ENCODE data around the gene ITGB1. TPM values are rescaled to one million over a fixed set of nuclear protein-coding genes. Genes with fewer than 3 reads are reported as not detected.
"Not testable (repeated sequence)": the region's sequence is repeated elsewhere in the genome, so short reads cannot be mapped to it uniquely, and the experiment has no call there.

ITGB1 gene
- total RNA-seq, 4 donors from 2014 or later: 70.5 to 323 (median 161) TPM

DNA sequence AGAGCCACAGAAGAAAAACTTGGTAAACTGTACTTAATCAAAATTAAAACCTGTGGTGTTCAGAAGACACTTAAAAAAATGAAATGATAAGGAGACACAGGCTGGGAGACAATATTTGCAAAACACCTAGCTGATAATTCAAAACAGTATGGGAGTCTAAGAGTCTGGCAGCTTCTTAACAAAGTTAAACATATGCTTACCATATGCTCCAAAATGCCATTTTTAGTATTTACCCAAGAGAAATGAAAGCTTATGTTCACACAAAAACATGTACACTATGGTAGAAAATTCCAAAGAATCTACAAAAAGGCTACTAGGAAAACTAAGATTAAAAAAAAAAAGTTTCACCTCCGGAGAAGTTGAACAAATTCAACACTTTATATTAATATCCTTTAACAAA, 48.6 kb downstream of the ITGB1 start:
- intact Hi-C loops (cut with DNase I): no loop called here
- Histone ChIP-seq H3K4me1 (no peaks in the 10 kb centered on the region), H3K9me3 (no peaks in the 10 kb centered on the region), H3K27me3 (no peaks in the 10 kb centered on the region), H3K27ac (no peak overlapping the region), H3K36me3 (peaks cover 5 to 92% (median 5%) of the 10 kb centered on the region in 3 donors), H3K4me3 (no peak overlapping the region)
- WGBS, 2 donors: 50 to 79% methylated on average over 1 of the region's 1 CpG
- no peak for DNase-seq
- TF ChIP-seq POLR2A (IDR thresholded peaks at IDR 0.05) (no peak), CTCF (IDR thresholded peaks at IDR 0.05) (no peak)

GRCh38 chr10:32906595-32906994, 51.4 kb downstream of the ITGB1 start:
- H3K9me3 ChIP-seq: no peaks in the 10 kb centered on the region
- intact Hi-C loops (cut with DNase I): no loop called here
- DNase-seq: no peak
- H3K27ac ChIP-seq: no peak overlapping the region
- H3K36me3 ChIP-seq: peaks cover 4 to 93% (median 5%) of the 10 kb centered on the region in 3 donors
- no peaks in the 10 kb centered on the region for H3K4me1 ChIP-seq
- TF ChIP-seq POLR2A (IDR thresholded peaks at IDR 0.05) (no peak), CTCF (IDR thresholded peaks at IDR 0.05) (no peak)
- no peaks in the 10 kb centered on the region for H3K27me3 ChIP-seq
- whole genome bisulfite sequencing, 2 donors: 91 to 96% methylated on average over 4 of the region's 4 CpGs
- no peak overlapping the region for H3K4me3 ChIP-seq

DNA sequence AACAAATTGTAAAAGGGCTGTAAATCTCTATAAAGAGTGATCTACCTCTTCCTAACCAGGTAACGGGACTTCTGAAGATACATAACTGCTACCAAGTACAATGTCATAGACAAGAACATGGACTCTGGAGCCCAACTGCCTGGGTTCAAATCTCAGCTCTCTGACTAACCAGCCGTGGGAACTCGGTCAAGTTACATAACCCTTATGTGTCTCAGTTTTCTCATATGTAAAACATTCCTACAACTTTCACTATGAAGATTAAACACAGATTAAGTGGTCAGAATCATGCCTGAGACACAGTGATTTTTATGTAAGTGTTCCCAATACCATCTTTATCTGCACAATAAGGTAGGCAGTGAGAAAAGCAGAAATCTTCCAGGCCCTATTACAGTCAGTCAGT, 52.6 kb downstream of the ITGB1 start:
- DNase-seq: no peak
- intact Hi-C loops (cut with DNase I): no loop called here
- no peak overlapping the region for H3K27ac ChIP-seq
- no peaks in the 10 kb centered on the region for H3K27me3 ChIP-seq
- TF ChIP-seq CTCF (IDR thresholded peaks at IDR 0.05): no peak
- TF ChIP-seq POLR2A (IDR thresholded peaks at IDR 0.05): no peak
- H3K36me3 ChIP-seq: peaks cover 0 to 85% (median 5%) of the 10 kb centered on the region in 3 donors
- no peak overlapping the region for H3K4me3 ChIP-seq
- WGBS, 2 donors: 87 to 89% methylated on average over 3 of the region's 3 CpGs
- no peaks in the 10 kb centered on the region for H3K4me1 ChIP-seq
- H3K9me3 ChIP-seq: no peaks in the 10 kb centered on the region

GRCh38 chr10:32901815-32902214, 56.2 kb downstream of the ITGB1 start:
- 82 to 88% methylated on average over 9 of the region's 9 CpGs for WGBS, 2 donors
- Histone ChIP-seq H3K27ac (no peak overlapping the region), H3K36me3 (peaks cover 0 to 87% (median 0%) of the 10 kb centered on the region in 3 donors), H3K4me3 (no peak overlapping the region), H3K9me3 (no peaks in the 10 kb centered on the region), H3K27me3 (no peaks in the 10 kb centered on the region), H3K4me1 (no peaks in the 10 kb centered on the region)
- TF ChIP-seq CTCF (IDR thresholded peaks at IDR 0.05): no peak
- intact Hi-C loops (cut with DNase I): no loop called here
- no peak for DNase-seq

DNA sequence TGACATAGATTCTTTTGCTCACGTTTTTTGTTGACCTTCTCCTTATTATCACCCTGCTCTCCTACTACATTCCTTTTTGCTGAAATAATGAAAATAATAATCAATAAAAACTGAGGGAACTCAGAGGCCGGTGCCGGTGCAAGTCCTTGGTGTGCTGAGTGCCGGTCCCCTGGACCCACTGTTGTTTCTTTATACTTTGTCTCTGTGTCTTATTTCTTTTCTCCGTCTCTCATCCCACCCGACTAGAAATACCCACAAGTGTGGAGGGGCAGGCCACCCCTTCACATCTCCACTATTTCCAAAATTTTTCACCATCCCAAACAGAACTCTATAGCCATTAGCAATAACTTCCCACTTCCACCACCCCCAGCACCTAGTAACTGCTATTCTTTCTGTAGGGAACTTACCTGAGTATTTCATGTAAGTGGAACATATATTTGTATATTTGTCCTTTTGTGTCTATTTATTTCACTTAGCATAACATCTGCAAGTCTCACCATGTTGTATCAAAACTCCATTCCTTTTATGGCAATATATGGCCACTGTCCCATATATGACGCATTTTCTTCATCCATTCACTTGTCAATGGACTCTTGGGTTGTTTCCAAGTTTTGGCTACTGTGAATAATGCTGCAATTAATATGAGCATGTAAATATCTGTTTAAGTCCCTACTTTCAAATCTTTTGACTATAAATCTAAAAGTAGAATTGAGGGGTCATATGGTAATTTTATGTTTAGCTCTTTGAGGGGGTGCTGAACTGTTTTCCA, 62.6 kb downstream of the ITGB1 start:
- H3K4me1 ChIP-seq; intact Hi-C loops (cut with DNase I); H3K9me3 ChIP-seq; DNase-seq; H3K4me3 ChIP-seq; H3K27me3 ChIP-seq; H3K27ac ChIP-seq: not testable (repeated sequence)
- H3K36me3 ChIP-seq: peaks cover 0 to 46% (median 0%) of the 10 kb centered on the region in 3 donors
- 81 to 83% methylated on average over 7 of the region's 7 CpGs for WGBS, 2 donors
